Esophagus muscularis mucosa (tissue), 4 donors: ENCODE measurements around the gene MRFAP1L1. TPM values are rescaled to one million over a fixed set of nuclear protein-coding genes. Genes with fewer than 3 reads are reported as not detected.
A peak's percentile ranks its signal among the peaks of the same experiment; 100 is the strongest.

ENCODE experiments used
- DNase-seq: peaks from one replicate; pipeline ENCODE4 v3.0.0-alpha.2; 2017; ENCODE audit errors: extremely low spot score
- H3K27ac ChIP-seq, 4 donors: fragments of 200-600 bp; sonication (generic); replicated peaks in 1 of 4; 1 replicate in 3 of 4; 2 replicates in 1 of 4; pipeline ENCODE4 v1.5.1; 2016 to 2019; ENCODE audit warnings: mild to moderate bottlenecking in 1 of 4
- H3K27me3 ChIP-seq, 4 donors: fragments of 200-600 bp; sonication (generic); one replicate each; pipeline versions ENCODE4 v1.5.1 to v1.6.0; 2016 to 2019
- H3K36me3 ChIP-seq, 4 donors: fragments of 200-600 bp; sonication (generic); one replicate each; pipeline ENCODE4 v1.5.1; 2016 to 2019
- H3K4me1 ChIP-seq, 4 donors: fragments of 200-600 bp; sonication (generic); one replicate each; pipeline ENCODE4 v1.5.1; 2016 to 2019
- H3K4me3 ChIP-seq, 4 donors: fragments of 200-600 bp; sonication (generic); 1 replicate in 2 of 4; 2 replicates in 2 of 4; pipeline ENCODE4 v1.5.1; 2016 to 2019; ENCODE audit warnings: mild to moderate bottlenecking in 4 of 4, moderate library complexity in 1 of 4
- H3K9me3 ChIP-seq, 4 donors: fragments of 200-600 bp; sonication (generic); 1 replicate in 3 of 4; 2 replicates in 1 of 4; pipeline ENCODE4 v1.5.1; 2016 to 2019
- CTCF ChIP-seq, 3 experiments: fragments of 200-600 bp in 2 of 3; fragments of 450-650 bp in 1 of 3; sonication (generic) in 2 of 3; IDR thresholded peaks; one replicate each; pipeline ENCODE4 v1.5.1; 2017 to 2019; ENCODE audit warnings: antibody characterized with exemption in 3 of 3, mild to moderate bottlenecking in 2 of 3, moderate library complexity in 1 of 3
- EP300 ChIP-seq: sonication (generic); formaldehyde crosslinking; IDR thresholded peaks from one replicate; pipeline ENCODE4 v1.6.1; 2017; ENCODE audit warnings: antibody characterized with exemption
- POLR2A ChIP-seq: fragments of 450-650 bp; IDR thresholded peaks from one replicate; pipeline ENCODE4 v1.6.1; 2017; ENCODE audit warnings: antibody characterized with exemption, moderate library complexity, mild to moderate bottlenecking, low read depth
- POLR2AphosphoS5 ChIP-seq, 2 donors: sonication (generic); formaldehyde crosslinking; IDR thresholded peaks; one replicate each; pipeline ENCODE4 v1.6.1; 2017; ENCODE audit warnings: antibody characterized with exemption in 2 of 2
- WGBS: methylation state at CpG from one replicate; pipeline ENCODE4 v1.1.5; 2018; 5-methylcytosine and 5-hydroxymethylcytosine counted together
- intact Hi-C: fragments of 100-400 bp; cut with DNase I; formaldehyde crosslinking; loops from one replicate; pipeline ENCODE4 v1.15.1; 2023
- total RNA-seq, 4 donors: library from RNA; depleted of rRNA; stranded (reverse); fragments of >200 nt; gene quantifications; one replicate each; pipeline versions ENCODE4 v1.1.0 to v1.2.1, GENCODE V29; 2016

The MRFAP1L1 gene
- total RNA-seq, 4 donors from 2014 or later: 55.2 to 60.0 (median 57.0) TPM

GRCh38 chr4:6722891-6723290, 13.2 kb upstream of the MRFAP1L1 start:
- H3K27me3 ChIP-seq: no peaks in the 10 kb centered on the region
- H3K4me1 ChIP-seq: peaks cover 9 to 28% (median 22%) of the 10 kb centered on the region in 4 donors
- no peaks in the 10 kb centered on the region for H3K36me3 ChIP-seq
- H3K4me3 ChIP-seq: no peak overlapping the region
- 95% methylated on average over 7 of the region's 12 CpGs for WGBS
- intact Hi-C loops: loop anchor here (5.0 kb wide), 1 partner anchor 249 kb away; no protein-coding TSS in a partner anchor
- no peak for DNase-seq
- H3K27ac ChIP-seq: no peak overlapping the region
- H3K9me3 ChIP-seq: no peaks in the 10 kb centered on the region
- TF ChIP-seq EP300 (no peak), CTCF (IDR thresholded peaks at IDR 0.05) (no peak), POLR2A (no peak), POLR2AphosphoS5 (IDR thresholded peaks at IDR 0.05) (no peak)

DNA sequence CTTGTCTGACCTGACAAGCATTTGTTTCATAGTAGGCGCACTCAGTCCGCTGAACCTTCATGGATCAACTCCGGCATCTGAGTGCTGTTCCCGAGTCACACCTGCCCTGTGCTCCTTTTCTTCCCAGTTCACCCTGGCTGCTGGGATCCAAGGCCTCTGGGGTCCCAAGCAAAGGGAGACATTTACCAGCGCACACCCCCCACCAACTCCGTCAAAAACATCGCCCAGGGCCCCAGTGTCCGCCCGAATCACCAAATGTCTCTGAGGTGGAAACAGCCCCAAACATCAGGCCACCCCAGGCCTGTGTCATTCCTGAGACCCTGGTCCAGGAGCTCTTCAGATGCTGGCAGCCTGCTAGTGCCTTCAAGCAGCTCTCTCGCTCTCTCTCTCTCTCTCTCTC, 11.5 kb upstream of the MRFAP1L1 start:
- WGBS: 96% methylated on average over 10 of the region's 10 CpGs
- H3K27me3 ChIP-seq: no peaks in the 10 kb centered on the region
- intact Hi-C loops: loop anchor here (2.0 to 5.0 kb wide), 2 partner anchors 152 to 251 kb away; no protein-coding TSS in a partner anchor
- no peaks in the 10 kb centered on the region for H3K9me3 ChIP-seq
- peaks cover 20 to 33% (median 28%) of the 10 kb centered on the region in 4 donors for H3K4me1 ChIP-seq
- TF ChIP-seq CTCF (IDR thresholded peaks at IDR 0.05) (no peak), POLR2AphosphoS5 (IDR thresholded peaks at IDR 0.05) (no peak), POLR2A (no peak), EP300 (no peak)
- H3K36me3 ChIP-seq: no peaks in the 10 kb centered on the region
- H3K4me3 ChIP-seq: no peak overlapping the region
- no peak overlapping the region for H3K27ac ChIP-seq
- DNase-seq: no peak

DNA sequence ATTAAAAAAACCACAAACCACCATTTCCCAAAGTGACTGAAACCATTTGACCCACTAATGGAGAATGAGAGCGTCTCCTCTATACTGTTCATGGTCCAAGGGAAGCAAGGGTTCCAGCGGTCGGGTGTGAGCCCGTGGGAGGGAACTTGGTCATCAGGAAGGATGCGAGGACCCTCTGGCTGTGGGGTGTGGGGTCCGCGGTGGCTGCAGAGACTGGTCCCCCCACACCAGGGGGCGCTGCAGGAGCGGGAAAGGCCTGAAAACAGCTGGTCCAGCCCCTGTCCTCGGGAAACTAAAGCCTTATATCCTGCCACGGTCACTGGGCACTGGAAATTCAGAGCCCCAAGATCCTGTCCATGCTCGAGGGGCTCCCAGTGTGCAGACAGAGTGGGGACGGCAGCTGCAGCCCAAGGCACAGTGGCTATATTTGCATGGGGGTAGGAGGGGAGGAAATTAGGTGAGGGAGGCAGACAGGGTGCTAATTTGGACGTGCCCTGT, 10.6 kb upstream of the MRFAP1L1 start:
- no peak for DNase-seq
- TF ChIP-seq POLR2A: no peak
- no peak for TF ChIP-seq EP300
- peak in 1 of 2 donors; percentile 50 for TF ChIP-seq POLR2AphosphoS5 (IDR thresholded peaks at IDR 0.05)
- peak; percentile 90 to 96 (median 92) for TF ChIP-seq CTCF (IDR thresholded peaks at IDR 0.05)
- Histone ChIP-seq H3K9me3 (no peaks in the 10 kb centered on the region), H3K4me1 (peaks cover 25 to 38% (median 33%) of the 10 kb centered on the region in 4 donors), H3K27me3 (no peaks in the 10 kb centered on the region), H3K27ac (no peak overlapping the region), H3K4me3 (no peak overlapping the region), H3K36me3 (no peaks in the 10 kb centered on the region)
- WGBS: 5% methylated on average over 13 of the region's 14 CpGs
- intact Hi-C loops: loop anchor here (2.0 to 5.0 kb wide), 2 partner anchors 153 to 252 kb away; no protein-coding TSS in a partner anchor

DNA sequence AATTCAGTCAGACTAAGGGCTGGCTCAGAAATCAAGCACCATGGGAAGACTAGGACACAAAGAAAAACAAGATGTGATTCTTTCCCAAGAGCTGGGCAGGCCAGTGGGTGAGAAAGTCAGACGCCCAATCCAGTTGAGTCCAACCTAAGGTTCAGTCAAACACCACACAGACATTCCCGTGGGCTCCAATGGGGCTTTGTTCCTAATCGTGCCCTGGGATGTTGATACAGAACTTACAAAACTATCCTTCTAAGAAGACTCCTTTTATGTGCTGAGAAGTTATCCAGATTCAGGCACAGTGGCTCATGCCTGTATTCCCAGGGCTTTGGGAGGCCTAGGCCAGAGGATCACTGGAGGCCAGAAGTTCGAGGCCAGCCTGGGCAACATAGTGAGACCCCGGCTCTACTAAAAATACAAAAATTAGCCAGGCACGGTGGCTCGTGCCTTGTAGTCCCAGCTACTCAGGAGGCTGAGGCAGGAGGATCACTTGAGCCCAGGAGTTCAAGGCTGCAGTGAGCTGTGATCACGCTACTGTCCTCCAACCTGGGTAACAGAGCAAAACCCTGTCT, 10.0 kb upstream of the MRFAP1L1 start:
- 73% methylated on average over 8 of the region's 8 CpGs for WGBS
- H3K27ac ChIP-seq: no peak overlapping the region
- DNase-seq: no peak

More for the DNA sequence above, 10.0 kb upstream of the MRFAP1L1 start:
- no peak overlapping the region for H3K4me3 ChIP-seq
- no peaks in the 10 kb centered on the region for H3K9me3 ChIP-seq
- H3K4me1 ChIP-seq: peaks cover 26 to 39% (median 34%) of the 10 kb centered on the region in 4 donors
- H3K27me3 ChIP-seq: no peaks in the 10 kb centered on the region
- no peaks in the 10 kb centered on the region for H3K36me3 ChIP-seq
- TF ChIP-seq POLR2A (no peak), CTCF (IDR thresholded peaks at IDR 0.05) (no peak), POLR2AphosphoS5 (IDR thresholded peaks at IDR 0.05) (no peak), EP300 (no peak)
- intact Hi-C loops: loop anchor here (2.0 to 10.0 kb wide), 5 partner anchors 153 to 353 kb away; partner anchors contain the start of gene TADA2B
